PFSK-1 (cell line): ENCODE data around the gene VWA3A.

ENCODE experiments used
- FOXP2 ChIP-seq: optimal IDR thresholded peaks from 2 replicates; pipeline ENCODE3; 2011; ENCODE audit warnings: borderline replicate concordance, control low read depth, inconsistent platforms; ENCODE audit not compliant: insufficient read depth; ENCODE audit errors: extremely low read length, extremely low read depth
- POLR2AphosphoS5 ChIP-seq: IDR thresholded peaks from 2 replicates; pipeline ENCODE4 v1.6.1; 2012; ENCODE audit warnings: low read depth, mild to moderate bottlenecking, control low read depth, low read length, moderate library complexity
- SIN3A ChIP-seq: IDR thresholded peaks from 2 replicates; pipeline ENCODE4 v1.6.1; 2012; ENCODE audit warnings: mild to moderate bottlenecking, low read length, moderate library complexity, borderline replicate concordance; ENCODE audit not compliant: insufficient read depth
- TAF1 ChIP-seq: IDR thresholded peaks from 2 replicates; pipeline ENCODE4 v1.6.1; 2012; ENCODE audit warnings: low read length, control low read depth, borderline replicate concordance; ENCODE audit not compliant: insufficient read depth
- TF ChIP-seq, protein P1 (sequence below), 2 experiments: IDR thresholded peaks; 2 replicates each; pipeline versions ENCODE4 v1.6.1 to v1.8.0; 2011 to 2012; ENCODE audit warnings: low read depth in 2 of 2, low read length in 2 of 2, control low read depth in 1 of 2, inconsistent platforms in 1 of 2, mild to moderate bottlenecking in 1 of 2, moderate library complexity in 1 of 2; ENCODE audit not compliant: insufficient read depth in 1 of 2

VWA3A gene

DNA sequence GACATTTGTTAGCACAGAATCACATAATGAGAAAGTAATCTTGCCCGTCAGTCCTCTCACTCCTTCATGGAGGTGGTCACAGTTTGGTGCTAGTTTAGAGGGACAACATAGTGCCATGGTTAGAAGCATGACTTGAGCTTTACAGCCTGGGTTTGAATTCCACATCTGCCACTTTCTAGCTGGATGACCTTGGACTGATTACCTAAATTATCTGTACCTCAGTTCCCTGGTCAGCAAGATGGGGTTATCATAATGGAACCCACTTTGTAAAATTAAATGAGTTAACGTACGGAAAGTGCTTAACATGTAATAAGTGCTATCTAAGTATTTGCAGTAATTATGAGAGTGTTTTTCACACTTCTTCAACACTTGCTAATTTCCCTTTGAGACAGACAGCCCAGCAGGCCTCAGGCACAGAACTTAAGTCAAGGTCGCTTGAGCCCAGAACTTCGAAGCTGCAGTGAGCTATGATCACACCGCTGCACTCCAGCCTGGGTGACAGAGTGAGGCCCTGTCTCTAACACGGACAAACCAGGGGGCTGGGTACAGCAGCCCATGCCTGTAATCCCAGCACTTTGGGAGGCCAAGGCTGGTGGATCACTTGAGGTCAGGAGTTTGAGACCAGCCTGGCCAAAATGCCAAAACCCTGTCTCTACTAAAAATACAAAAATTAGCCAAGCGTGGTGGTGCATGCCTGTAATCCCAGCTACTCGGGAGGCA lies 7.1 kb downstream of the VWA3A start:
- TF ChIP-seq SIN3A = no peak
- no peak for TF ChIP-seq POLR2AphosphoS5
- no peak for TF ChIP-seq TAF1
- no peak for TF ChIP-seq FOXP2
- TF ChIP-seq, protein P1, sequence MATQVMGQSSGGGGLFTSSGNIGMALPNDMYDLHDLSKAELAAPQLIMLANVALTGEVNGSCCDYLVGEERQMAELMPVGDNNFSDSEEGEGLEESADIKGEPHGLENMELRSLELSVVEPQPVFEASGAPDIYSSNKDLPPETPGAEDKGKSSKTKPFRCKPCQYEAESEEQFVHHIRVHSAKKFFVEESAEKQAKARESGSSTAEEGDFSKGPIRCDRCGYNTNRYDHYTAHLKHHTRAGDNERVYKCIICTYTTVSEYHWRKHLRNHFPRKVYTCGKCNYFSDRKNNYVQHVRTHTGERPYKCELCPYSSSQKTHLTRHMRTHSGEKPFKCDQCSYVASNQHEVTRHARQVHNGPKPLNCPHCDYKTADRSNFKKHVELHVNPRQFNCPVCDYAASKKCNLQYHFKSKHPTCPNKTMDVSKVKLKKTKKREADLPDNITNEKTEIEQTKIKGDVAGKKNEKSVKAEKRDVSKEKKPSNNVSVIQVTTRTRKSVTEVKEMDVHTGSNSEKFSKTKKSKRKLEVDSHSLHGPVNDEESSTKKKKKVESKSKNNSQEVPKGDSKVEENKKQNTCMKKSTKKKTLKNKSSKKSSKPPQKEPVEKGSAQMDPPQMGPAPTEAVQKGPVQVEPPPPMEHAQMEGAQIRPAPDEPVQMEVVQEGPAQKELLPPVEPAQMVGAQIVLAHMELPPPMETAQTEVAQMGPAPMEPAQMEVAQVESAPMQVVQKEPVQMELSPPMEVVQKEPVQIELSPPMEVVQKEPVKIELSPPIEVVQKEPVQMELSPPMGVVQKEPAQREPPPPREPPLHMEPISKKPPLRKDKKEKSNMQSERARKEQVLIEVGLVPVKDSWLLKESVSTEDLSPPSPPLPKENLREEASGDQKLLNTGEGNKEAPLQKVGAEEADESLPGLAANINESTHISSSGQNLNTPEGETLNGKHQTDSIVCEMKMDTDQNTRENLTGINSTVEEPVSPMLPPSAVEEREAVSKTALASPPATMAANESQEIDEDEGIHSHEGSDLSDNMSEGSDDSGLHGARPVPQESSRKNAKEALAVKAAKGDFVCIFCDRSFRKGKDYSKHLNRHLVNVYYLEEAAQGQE (IDR thresholded peaks at IDR 0.05; ENCODE audit: insufficient read depth in 1 of 2, low read depth in 2 of 2, low read length in 2 of 2) = no peak

- TF ChIP-seq, protein P1 (IDR thresholded peaks at IDR 0.05; ENCODE audit: insufficient read depth in 1 of 2, low read depth in 2 of 2, low read length in 2 of 2) = no peak
- TF ChIP-seq TAF1 = no peak
- TF ChIP-seq POLR2AphosphoS5 = no peak
- no peak for TF ChIP-seq FOXP2
- TF ChIP-seq SIN3A = no peak
Measured at GRCh38 chr16:22103441-22103840, 11.1 kb downstream of the VWA3A start.

DNA sequence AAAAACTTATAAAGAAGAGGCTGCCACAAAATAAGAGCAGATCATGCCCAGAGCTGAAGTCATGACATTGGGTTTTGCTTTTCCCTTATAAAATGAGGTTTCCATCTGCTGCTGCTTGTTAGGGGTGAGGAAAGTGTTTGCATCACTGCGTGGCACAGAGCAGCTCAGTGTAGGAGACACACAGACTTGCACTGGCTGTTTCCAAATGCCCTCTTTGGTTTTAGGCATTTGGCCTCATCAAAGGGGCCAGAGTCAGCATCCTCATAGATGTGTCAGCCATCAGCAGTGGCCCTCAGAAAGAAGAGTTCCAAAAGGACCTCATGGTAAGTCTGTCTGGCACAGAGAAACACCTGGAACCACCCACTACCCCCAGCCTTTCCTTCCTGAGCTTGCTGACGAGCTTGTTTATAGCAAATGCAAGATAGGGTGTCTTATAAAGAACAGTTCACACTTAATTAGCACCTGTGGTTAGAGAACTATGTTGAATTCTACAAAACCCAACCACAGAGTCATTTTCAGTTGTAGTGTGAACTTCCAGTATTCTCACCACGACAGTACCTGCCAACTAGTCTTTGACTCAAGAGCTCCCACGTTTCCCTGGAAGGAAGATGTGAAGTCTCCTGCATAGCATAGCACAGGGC lies 17.0 kb downstream of the VWA3A start:
- TF ChIP-seq, protein P1 (IDR thresholded peaks at IDR 0.05; ENCODE audit: insufficient read depth in 1 of 2, low read depth in 2 of 2, low read length in 2 of 2) = no peak
- TF ChIP-seq FOXP2 (no peak), TAF1 (no peak), SIN3A (no peak), POLR2AphosphoS5 (no peak)

DNA sequence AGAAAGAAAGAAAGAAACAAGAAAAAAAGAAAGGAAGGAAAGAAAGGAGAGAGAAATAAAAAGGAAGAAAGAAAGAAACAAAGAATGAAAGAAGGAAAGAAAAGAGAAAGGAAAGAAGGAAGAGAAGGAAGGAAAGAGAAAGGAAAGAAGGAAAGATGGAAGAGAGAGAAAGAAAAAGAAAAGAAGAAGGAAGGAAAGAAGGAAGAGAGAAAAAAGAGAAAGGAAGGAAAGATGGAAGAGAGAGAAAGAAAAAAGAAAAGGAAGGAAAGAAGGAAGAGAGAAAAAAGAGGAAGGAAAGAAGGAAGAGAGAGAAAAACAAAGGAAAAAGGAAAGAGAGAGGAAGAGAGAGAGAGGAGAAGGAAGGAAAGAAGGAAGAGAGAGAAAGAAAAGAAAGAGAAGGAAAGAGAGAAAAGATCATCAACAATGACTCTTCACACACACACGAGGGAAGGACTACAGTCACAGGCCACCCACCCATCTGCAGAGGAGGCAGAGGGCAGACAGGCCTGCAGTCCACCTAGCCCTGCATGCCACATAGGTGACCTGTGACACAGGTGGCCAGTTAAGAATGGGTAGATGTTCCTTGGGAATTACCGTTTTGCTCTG lies 23.9 kb downstream of the VWA3A start:
- TF ChIP-seq TAF1 = no peak
- TF ChIP-seq, protein P1 (IDR thresholded peaks at IDR 0.05; ENCODE audit: insufficient read depth in 1 of 2, low read depth in 2 of 2, low read length in 2 of 2) = no peak
- TF ChIP-seq FOXP2 = no peak
- no peak for TF ChIP-seq SIN3A
- no peak for TF ChIP-seq POLR2AphosphoS5
